C1 segment of cervical spinal cord (tissue), 14 donors: Measurements from ENCODE around the gene UBE2D3.

Experiments
- DNase-seq, 14 donors: peaks; one replicate each; lab custom pipeline; 2025; lab: John Stamatoyannopoulos, UW

Gene UBE2D3

GRCh38 chr4:102792361-102792936 is 34.9 kb downstream of the UBE2D3 start:
- no peak for DNase-seq

DNA sequence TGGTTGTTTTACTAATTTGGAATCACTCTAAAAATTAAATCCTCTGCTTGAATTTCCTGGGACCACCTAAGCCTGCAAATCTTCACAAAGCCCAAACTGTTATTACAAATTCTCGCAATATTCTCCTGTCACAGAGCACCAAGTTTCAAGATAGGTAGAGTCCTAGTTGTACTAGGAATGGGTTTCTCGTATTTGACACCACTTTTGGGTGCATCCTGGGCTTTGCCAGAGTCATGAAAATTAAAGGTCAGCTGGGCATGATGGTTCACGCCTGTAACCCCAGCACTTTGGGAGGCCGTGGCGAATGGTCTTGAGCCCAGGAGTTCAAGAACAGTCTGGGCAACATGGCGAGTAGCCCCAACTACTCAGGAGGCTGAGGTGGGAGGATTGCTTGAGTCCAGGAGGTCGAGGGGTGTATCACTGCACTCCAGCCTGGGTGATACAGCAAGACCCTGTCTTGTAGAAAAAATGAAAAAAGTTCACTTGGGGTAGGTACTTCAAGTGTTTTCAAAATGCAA is 36.0 kb downstream of the UBE2D3 start:
- no peak for DNase-seq

DNA sequence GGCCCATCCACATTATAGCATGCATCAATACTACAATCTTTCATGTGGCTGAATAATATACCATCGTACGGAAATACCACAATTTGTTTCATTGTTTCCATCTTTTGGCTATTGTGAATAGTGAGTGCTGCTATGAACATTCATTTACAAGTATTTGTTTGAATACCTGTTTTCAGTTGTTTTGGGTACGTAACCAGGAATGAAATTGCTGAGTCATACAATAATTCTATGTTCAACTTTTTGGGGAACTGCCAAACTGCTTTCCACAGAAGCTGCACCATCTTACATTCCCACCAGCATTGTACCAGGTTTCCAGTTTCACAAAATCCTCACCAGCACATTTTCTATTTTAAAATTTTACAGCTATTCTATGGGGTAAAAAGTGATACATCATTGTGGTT is 38.0 kb downstream of the UBE2D3 start:
- no peak for DNase-seq

DNA sequence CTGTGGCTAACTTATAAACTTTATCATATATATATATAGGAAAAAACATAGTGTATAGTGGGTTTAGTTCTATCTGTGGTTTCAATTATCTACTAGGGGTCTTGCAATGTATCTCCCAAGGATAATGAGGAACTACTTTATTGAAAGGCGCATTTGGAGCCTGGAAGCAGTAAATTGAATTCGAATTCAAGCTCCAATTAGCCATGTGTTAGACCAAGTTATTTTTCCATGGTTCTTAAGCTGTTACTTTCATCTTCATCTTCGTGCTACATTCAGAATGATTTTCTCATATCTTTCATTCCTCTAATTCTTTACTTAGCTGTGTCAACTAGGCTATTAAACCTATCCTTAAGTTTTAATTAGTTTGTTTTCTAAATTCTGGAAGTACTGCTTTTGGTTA is 39.4 kb downstream of the UBE2D3 start:
- no peak for DNase-seq

- no peak for DNase-seq
These were observed 40.1 kb downstream of the UBE2D3 start for GRCh38 chr4:102787096-102787881.

DNA sequence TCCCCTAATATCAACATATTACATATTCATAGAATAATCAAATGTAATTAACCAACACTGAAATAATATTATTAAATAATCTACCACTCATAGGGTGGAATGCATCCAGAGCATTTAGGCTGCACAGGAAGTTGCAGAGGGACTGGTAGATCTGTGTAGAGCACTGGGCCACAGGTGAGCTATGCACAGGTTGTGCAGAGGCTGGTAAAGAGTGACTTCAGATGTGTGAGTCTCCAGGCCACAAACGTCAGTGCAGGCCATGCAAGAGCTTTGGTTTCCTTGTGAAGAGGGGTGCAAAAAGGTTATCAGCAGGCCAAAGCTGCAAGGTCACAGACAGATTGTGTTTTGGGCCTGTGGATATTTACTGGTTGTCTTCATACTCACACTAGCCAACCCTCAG is 41.1 kb downstream of the UBE2D3 start:
- no peak for DNase-seq

- DNase-seq, result no peak
These were observed 44.3 kb downstream of the UBE2D3 start for GRCh38 chr4:102783006-102783405.

DNA sequence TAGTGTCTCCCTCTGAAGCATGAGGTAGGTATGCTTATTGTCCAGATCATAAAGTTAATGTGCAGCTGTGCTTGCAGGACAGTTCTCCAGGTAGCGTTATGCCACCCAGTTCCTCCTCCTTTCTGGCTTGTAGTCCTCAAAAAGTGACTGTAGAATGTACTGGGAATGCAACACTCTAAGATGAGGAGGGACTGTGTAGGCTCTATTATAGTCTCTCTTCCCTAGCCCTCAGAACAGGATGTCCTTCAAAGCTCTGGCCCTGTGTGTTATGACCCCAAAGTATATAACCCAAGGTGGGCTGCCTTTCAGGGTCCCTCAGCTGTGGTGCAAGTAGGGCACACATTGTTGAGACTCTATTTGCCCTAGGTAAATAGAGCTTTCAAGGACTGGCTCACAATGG is 45.8 kb downstream of the UBE2D3 start:
- DNase-seq, result no peak

- DNase-seq, result no peak
These were observed 46.7 kb downstream of the UBE2D3 start for GRCh38 chr4:102780476-102781144.

- no peak for DNase-seq
These were observed 48.1 kb downstream of the UBE2D3 start for GRCh38 chr4:102779204-102779603.

GRCh38 chr4:102778720-102779119 is 48.6 kb downstream of the UBE2D3 start:
- no peak for DNase-seq

DNA sequence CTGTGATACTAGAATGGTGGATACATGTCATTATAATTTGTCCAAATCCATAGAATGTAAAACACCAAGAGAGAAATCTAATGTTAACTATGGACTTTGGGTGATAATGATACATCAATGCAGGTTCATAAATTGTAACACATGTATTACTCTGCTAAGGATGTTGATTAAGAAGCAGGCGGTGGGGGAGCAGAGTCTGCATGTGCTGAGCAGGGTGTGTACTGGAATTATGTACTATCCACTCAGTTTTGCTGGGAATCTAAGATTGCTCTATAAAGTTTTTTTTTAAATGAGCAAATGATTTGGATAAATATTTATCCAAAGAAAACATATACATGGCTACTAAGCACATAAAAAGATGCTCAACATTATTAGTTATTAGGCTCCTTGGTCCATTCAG is 51.5 kb downstream of the UBE2D3 start:
- no peak for DNase-seq

- no peak for DNase-seq
These were observed 53.1 kb downstream of the UBE2D3 start for GRCh38 chr4:102774254-102774653.

- DNase-seq, result no peak
These were observed 54.5 kb downstream of the UBE2D3 start for GRCh38 chr4:102772738-102773340.

- DNase-seq, result no peak
These were observed 62.5 kb downstream of the UBE2D3 start for GRCh38 chr4:102764901-102765300.

DNA sequence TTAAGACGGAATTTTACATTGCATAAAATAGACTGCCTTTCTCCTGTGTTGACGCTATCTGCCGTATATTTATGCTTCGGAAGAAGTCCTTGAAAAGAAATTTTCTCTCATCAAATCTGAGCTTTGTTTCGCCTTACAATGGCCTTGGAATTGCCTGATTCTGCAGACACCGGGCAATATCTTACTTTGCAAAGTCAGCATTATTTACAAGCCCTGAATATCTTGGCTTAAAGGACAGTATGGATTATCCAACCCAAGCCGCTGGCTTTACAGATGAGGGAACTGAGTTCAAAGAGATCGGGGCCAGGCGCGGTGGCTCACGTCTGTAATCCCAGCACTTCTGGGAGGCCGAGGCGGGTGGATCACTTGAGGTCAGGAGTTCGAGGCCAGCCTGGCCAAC is 65.4 kb downstream of the UBE2D3 start:
- DNase-seq, result peak in 1 of 14 donors; percentile 30

DNA sequence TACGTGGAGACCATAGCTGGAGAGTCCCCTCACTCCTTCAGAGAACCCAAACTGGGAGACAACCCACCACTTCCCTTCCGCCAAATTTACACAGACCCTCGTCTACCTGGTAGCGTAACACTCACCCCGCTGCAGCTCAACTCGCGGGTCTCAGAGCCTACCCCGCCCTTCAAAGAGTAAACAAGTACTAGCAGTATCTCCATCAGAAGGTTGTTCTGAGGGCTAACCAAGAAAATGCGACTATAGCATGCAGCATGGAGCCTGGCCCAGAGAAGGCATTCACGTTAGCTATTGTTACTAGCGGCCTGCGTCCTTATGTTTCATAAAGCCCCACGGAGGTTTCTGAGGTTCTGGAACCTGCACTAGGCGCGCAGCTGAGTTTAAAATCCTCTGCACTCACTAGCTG is 66.1 kb downstream of the UBE2D3 start:
- DNase-seq, result peak in 5 of 14 donors; percentile 32 to 81 (median 63)

DNA sequence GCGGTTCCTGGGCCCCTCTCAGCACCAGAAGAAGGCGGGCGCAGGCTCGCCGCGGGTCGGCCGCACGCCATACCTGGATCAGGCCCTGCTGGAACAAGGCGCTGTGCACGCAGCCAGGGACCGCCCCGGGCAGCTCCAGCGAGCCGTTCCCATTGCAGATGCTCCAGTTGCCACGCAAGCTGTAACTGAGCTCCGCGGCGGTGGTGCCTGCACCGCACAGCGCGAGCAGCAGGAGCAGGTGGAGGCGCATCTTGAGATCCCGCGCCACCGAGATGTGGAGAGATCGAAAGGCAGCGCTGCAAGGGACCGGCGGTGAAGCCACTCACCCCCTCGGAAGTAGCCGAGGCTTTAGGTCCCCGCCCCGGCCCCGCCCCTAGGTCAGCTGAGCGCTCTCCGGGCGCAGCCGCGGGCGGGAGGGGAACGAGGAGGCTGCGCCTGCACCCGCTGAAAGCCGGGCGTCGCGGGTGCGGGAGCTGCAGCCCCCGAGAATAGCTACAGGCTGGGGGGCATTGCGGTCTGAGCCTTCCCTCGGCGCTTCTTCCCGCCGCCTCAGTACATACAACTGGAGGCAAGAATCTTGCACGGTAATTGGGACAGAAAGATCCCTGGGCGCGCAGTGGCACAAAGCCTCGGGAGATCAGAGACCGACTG is 66.6 kb downstream of the UBE2D3 start, which contains the start of gene MANBA:
Gene MANBA (minus strand): TSS at position 324 of the 651 bp plus-strand sequence. CDS start 74 bp downstream, at position 250.
- peak in 13 of 14 donors; percentile 47 to 88 (median 80) for DNase-seq

- peak in 7 of 14 donors; percentile 28 to 85 (median 63) for DNase-seq
These were observed 67.3 kb downstream of the UBE2D3 start for GRCh38 chr4:102759831-102760644.
